Loucy (cell line): ENCODE measurements around the gene BBOX1.

Experiments used
- CTCF ChIP-seq: fragments of 200-600 bp; sonication (generic); conservative IDR thresholded peaks from 2 replicates; pipeline ENCODE4 v1.5.1; 2014; ENCODE audit warnings: mild to moderate bottlenecking, antibody characterized with exemption, low read length
- EZH2phosphoT487 ChIP-seq: fragments of 200-600 bp; IDR thresholded peaks from 2 replicates; pipeline ENCODE4 v1.6.1; 2018; ENCODE audit warnings: antibody characterized with exemption, mild to moderate bottlenecking, moderate library complexity, borderline replicate concordance

- TF ChIP-seq EZH2phosphoT487 (no peak), CTCF (no peak)
These were observed 17.8 kb downstream of the BBOX1 start for GRCh38 chr11:27058456-27058855.
